Fibroblast of skin of left biceps (primary cell): ENCODE data around the gene TTC33.
"Not testable (repeated sequence)": the region's sequence is repeated elsewhere in the genome, so short reads cannot be mapped to it uniquely, and the experiment has no call there.

Experiments used
- DNase-seq, 2 experiments: peaks; one replicate each; pipeline ENCODE4 v3.0.0-alpha.2; 2013; ENCODE audit warnings: low read depth in 2 of 2

The TTC33 gene, protein sequence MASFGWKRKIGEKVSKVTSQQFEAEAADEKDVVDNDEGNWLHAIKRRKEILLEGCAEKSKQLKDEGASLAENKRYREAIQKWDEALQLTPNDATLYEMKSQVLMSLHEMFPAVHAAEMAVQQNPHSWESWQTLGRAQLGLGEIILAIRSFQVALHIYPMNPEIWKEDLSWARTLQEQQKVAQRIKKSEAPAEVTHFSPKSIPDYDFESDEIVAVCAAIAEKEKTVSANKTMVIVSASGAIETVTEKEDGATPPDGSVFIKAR

DNA sequence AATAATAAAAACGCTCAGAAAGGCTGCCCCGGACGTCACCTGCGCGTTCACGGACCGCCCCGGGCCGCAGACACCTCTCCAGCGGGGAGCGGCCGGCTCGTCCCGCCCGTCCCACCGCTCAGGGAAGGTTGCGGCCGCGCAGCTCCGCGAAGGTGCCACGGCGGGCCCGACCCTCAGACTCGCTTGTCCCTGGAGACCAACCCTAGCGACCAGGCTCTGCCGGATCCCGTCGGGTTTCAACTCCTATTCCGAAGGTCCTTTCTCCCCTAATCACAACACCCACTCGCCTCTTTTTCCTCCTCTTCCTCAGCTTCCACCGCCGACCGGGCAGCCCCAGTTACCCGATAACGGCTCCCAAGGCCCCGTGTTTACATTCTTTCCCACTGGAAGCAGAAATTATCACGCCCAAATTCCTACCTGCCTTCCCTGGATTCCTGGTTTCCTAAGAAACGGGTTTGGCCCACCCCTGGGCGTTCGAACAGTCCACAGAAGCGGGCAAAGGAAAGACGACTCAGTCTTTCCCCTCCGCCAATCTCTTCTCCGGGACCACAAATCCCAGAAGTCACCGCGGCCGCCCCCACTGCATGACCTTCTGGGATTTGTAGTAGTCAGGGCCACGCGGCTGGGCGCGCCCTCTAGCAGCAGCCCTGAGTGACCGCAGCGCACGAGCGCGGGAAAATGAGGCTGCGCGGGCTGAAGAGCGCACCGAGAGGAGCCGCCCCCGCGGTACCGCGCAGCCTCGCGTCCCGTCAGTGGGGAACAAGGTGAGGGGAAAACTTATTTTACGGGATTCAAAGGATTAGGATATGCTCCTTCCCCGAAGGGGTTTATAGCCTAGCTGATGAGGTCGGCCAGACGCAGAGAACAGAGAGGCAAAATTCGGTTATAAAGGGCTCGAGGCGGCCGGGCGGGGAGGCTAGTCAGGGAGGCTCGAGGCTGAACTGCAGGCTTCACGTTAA is at the start of gene TTC33:
TSS of gene TTC33 (minus strand) at position 555 of the 959 bp plus-strand sequence. CDS start 8,943 bp downstream, outside the sequence.
- DNase-seq: peak; percentile 76 to 82

DNA sequence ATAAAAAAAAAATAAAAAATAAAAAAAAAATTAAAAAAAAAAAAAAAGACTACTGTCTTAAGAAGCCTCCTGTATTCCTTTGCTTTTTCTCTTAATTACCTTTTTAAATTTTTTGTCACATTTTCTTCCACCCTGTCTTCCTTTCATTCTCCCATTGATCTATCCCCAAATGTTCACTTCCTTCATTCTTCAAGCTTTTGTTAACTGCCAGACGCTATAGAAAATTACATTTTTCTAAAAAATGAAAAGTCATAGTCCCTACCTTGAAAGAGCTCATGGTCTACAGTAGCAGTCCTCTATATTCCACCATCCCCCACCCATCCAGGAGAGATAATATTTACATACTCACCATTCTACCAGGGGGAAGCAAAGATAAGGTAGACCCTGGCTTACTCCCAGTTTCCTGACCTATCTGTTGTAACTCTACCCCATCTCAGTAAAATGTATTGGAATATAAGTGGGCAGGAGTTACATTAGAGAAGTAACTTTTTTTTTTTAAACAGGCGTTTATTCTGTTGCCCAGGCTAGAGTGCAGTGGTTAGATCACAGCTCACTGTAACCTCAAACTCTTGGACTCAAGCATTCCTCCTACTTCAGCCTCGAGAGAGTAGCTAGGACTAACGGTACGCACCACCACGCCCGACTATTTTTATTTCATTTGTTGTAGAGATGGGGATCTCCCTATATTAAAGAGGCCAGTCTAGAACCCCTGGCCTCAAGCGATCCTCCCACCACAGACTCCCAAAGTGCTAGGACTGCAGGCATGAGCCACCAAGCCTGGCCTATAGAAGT is 46.2 kb upstream of the TTC33 start:
- no peak for DNase-seq

DNA sequence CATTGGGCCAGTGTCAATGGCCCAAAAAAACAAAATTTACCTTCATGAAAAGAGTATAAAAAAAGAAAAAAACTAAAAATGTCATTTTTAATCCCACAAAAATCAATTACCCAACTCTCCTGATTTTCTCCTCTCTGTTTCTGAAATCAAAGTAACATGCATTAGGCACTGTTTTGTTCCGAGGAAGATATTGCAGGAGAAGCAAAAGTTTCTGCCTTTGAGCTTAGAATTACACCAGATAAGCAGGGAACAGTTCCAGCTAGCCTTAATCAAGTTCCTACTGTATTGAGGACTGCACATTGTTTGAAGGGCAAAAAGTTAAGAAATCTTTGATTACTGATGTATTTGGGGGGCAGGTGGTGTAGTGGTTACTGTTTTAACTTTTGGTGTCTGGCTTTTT is 43.5 kb upstream of the TTC33 start:
- DNase-seq: no peak

DNA sequence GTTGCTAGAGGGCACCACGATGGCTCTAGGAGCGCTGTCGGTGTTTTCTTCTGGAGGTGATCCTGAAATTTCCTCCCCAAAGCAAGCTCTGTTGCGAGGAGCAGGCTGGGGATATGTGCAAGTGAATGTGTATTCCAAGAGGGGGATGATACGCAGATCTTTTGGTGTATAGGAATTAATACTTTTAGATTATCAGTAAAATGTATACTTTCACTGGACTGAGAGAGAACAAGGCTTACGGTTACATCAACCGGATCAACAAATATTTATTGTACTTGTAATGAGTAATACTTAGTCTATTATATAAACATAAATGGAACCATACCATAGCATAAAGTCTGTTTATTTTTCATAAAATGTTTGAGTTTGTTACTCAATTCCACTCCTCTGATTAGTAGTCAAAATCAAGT is 43.0 kb upstream of the TTC33 start:
- DNase-seq: no peak

DNA sequence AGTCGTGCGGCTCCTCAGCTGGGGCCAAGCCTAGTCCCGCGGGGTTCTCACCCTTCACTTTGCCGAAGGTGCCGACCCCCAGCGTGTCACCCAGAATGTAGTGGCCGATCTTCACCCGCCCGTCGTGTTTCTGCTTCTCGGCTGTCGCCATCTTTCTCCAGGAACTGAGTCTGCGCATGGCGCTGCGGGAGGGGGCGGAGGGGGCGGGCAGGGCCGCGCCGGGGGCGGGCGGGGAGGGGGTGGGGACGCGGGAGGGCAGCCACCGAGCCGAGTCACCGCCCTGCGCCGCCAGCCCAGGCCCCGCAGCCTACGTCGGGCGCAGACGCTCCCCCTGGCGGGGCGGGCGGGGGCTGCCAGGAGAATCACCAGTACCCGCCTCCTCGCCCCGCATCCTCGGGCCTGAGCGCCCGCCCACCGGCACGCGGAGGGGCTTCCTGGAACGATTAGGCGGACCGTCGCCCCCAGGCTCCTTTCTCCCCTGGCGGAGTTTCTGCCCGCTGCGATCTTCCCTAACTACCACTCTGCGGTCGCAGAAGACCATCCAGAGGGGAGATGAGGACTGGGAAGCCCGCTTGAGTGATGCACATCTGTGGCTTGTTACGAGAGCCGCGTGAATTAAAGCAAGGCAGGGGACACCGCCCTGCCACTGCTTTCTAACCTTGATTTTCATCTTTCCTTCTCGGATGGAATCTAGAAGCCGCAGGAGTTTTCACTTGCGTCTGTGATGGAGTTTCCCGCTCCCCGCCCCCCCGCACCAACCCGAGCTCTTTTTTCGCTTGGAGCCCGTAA is 42.4 kb upstream of the TTC33 start, which contains the start of gene PRKAA1:
TSS of gene PRKAA1 (minus strand) at position 363 of the 789 bp plus-strand sequence. CDS start at position 178, 185 bp downstream.
- peak; percentile 66 to 68 for DNase-seq

DNA sequence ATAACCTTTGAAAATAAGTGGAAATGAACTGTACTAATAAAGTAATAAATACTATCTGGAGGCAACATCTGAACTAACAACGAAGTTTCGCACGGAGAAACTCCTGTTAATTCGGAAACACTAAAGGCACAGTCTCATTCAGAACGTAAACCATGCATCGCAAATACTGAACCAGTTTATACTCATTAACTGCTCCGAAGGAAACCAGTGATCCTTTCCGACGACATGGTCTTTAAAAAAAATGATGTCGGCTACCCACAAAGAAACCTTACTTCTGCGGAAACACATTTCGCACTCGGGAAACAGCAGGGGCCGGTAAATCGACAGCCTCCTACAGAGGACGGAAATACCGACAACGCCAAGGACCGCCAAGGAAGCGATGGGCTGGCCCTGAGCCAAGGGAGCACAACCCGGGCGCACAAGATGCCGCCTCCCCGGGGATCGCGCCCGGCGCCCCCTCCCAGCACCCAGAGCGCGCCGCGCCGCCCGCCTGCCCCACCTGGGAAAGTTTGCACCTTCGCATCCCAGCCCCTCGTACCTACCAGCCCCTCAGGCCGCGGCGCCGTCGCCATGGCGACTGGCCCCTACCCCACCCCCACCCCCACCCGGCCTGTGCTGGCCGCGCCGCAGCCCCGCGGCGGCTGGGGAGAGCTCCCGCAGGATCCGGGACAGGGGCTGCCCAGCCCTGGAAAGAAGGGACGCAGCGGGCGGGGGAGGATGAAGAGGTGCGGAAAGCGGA is 41.7 kb upstream of the TTC33 start:
- no peak for DNase-seq

DNA sequence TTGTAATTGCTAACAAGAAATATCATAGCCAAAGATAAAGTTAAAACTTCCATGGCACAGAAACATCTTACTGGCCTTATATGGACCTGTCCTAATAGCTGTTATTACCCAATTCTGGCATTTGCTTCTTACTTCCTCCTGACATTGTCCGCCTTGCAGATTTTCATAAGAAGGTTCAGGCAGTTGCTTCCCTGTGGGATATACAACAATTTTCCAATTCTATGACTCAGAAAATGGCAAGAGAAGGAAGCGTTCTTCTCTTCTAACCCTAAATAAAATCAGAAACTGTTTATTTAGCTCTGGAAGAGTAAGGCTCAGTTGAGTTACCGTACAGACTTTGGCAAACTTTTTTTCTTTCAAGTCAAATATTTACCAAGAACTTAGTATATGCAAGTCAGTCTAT is 40.7 kb upstream of the TTC33 start:
- DNase-seq: no peak

DNA sequence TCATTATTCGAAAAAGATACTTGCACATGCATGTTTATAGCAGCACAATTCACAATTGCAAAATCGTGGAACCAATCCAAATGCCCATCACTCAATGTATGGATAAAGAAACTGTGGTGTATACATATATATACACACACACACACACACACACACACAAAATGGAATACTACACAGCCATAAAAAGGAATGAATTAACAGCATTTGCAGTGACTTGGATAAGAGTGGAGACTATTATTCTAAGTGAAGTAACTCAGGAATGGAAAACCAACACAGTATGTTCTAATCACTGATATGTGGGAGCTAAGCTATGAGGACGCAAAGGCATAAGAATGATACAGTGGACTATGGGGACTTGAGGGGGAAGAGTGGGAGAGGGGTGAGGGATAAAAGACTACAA is 39.1 kb upstream of the TTC33 start:
- not testable (repeated sequence) for DNase-seq

DNA sequence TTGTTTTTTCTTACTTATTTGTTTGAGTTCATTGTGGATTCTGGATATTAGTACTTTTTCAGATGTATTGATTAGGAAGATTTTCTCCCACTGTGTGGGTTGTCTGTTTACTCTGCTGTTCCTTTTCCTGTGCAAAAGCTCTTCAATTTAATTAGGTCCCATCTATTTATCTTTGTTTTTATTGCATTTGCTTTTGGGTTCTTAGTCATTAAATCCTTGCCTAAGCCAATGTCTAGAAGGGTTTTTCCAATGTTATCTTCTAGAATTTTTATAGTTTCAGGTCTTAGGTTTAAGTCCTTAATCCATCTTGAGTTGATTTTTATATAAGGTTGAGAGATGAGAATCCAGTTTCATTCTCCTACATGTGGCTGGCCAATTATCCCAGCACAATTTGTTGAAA is 38.6 kb upstream of the TTC33 start:
- DNase-seq: not testable (repeated sequence)

DNA sequence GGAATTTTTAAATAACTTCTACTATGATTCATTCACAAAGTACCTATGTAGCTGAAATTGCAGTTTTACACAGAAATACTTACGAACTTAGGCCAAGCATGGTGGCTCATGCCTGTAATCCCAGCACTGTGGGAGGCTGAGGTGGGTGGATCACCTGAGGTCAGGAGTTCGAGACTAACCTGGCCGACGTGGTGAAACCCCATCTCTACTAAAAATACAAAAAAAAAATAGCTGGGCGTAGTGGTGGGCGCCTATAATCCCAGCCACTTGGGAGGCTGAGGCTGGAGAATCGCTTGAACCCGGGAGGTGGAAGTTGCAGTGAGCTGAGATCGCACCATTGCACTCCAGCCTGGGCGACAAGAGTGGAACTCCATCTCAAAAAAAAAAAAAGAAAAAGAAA is 36.9 kb upstream of the TTC33 start:
- DNase-seq: not testable (repeated sequence)

DNA sequence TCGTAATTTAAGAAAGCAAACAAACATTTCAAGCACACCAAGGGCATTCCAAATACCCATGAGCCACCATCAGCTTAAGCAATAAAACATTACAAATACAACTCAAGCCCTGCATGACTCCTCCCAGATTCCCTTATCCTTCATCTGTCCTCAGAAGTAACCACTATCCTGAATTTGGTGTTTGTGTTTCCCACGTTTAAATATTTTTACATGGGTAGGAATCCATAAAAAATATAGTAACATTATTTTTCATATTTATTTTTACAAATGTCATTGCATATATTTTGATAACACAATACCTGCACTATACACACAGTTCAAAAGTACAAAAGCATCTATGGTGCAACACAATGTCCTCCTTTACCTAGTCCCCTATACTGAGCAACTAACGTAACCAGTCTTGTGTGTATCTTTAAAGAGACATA is 36.0 kb upstream of the TTC33 start:
- DNase-seq: no peak

DNA sequence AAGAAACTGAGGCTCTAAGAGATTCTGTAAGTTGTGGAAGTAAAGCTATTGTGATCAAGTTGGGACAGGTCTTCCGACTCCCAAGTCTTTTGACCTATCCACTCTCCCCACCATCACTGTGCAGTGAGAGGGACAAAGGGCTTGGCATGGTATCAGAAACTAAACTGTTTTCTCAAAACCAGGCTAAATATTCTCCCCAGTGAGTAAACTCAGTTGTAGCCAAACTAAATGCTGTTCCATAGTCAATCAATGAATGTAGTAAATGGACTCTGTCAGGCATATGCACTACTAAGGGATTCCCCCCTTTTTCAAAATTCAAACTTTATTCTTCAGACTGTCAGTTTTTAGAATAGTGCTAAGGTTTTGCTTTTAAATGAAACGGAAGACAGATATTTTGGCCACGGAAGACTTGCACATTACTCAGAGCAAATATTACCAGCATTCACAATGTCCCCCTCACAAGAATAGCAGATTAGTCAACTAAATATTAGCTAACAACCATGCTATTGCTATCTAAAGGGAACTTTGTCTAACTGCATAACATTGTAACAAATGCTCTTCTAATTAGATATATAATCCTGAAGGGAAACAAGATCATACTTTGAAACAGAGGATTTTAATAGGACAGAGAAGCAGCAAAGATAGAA is 35.3 kb upstream of the TTC33 start:
- no peak for DNase-seq

DNA sequence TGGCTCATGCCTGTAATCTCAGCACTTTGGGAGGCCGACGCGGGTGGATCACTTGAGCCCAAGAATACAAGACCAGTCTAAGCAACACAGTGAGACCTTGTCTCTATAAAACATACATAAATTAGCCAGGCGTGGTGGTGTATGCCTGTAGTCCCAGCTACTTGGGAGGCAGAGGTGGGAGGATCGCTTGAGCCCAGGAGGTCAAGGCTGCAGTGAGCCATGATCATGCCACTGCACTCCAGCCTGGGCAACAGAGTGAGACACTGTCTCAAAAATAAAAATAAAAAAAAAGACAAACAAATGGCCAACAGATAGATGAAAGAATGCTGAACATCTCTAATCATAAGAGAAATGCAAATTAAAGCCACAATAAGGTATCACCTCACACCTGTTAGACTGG is 33.2 kb upstream of the TTC33 start:
- not testable (repeated sequence) for DNase-seq

DNA sequence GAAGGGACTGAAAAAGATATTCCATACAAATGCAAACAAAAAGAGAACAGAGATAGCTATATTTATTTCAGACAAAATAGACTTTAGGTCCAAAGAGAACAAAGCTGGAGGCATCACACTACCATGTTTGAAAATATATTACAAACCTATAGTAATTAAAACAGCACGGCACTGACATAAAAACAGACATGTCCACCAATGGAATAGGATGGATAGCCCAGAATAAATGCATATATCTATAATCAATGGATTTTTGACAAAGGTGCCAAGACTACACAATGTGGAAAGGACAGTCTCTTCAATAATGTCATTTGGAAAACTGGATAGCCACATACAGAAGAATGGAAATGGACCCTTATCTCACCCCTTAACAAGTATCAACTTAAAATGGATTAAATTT is 32.2 kb upstream of the TTC33 start:
- no peak for DNase-seq

DNA sequence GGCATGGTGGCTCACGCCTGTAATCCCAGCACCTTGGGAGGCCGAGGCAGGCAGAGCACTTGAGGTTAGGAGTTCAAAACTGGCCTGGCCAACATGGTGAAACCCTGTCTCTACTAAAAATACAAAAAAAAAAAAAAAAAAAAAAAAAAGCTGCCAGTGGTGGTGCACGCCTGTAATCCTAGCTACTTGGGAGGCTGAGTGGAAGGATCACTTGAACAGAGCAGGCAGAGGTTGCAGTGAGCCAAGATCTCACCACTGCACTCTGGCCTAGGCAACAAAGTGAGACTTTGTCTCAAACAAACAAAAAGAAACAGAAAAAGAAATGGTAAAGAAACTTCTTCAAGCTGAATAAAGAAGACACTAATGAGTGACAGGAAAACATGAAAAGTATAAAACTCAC is 30.9 kb upstream of the TTC33 start:
- DNase-seq: not testable (repeated sequence)

DNA sequence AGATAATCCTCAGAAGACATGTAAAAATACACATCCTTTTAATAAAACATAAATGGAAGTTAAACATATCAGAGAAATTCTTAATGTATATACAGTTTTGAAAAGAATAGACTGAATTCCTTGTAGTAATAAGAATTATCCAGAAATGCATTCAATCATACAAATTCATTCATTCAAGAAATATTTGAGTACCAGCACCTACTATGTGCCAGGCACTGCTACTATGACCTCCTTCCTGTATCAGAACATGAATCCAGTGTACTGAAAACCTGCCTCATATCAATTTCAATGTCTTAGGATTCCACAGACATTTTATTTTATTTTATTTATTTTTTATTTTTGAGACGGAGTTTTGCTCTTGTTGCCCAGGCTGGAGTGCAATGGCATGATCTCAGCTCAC is 29.2 kb upstream of the TTC33 start:
- no peak for DNase-seq

DNA sequence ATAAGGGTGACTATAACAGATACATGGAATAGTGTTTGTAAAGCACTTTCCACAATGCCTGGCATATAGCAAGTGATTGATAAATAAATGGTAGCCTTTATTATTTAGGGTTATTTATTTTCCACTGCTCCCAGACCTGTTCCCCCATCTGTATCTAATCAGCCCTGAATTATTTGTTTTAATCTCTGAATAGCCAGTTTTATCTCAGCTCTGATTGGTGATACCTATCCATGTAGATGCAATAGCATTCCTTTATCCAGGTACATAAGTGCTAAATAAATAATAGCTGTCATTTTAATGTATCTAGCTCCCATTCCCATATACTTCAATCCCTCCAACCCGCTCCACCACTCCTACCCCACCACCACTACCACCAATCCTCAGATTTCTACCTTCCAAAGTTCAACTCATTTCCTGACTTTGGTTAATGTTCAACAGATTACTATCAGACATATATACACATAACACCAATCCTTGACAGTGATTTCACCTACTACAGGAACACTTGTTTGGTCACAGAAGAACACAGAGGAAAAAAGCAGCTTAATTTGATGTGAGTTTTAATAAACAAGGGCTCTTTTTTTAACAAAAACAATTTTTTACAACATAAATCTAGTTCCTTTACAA is 28.4 kb upstream of the TTC33 start:
- no peak for DNase-seq

DNA sequence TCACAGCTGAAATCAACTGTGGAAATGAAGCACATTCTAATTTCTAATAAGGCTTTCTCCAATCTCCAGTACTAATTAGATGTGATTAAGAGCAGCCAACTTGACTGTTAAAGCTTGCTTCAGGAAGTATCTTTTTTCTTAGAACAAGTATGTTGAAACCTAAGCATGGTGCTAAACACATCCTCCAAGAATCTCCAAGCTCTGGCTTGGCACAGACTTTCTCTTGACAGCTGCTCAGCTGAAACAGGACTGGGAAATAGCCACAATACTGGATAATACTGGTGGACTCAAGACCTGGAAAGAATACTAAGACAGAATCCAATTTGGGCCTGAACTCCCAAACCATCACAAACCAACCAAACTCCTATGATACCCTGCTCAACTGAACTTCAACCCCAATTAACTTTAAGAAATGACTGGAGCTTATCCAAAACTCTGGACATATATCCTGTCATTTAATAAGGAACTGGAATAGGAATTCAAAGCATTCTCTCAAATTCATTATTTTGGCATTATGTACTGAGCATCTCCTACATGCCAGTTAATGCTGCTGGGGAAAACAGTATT is 26.2 kb upstream of the TTC33 start:
- no peak for DNase-seq

DNA sequence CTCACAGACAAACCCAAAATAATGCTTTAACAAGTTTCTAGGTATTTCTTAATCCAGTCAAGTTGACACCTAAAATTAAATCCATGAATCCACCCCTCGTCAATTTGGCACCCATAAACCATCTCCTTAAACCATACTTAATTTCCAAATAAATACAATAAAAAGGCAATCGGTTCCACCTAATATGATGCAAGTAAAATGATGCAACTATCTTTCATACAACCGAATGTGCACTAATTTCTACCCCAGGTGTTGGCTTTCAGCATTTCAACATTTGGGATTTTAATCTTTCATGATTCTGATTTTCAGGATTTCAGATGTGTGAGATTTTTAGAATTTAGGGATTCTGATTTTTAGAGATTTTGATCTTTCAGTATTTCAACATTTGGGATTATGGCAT is 25.1 kb upstream of the TTC33 start:
- no peak for DNase-seq
